K562 (cell line): ENCODE measurements around the gene KANK4. TPM values are rescaled to one million over a fixed set of nuclear protein-coding genes. Genes with fewer than 3 reads are reported as not detected.

ENCODE experiments used
- ATAC-seq: fragments of 200-7000 bp; cut with Tn5 transposase; 3 replicates; pipeline ENCODE4 v1.9.1; 2020; ENCODE audit warnings: moderate library complexity
- BruUV-seq: library from RNA; stranded (reverse); fragments of 400-500 nt; replicated peaks from 2 replicates; lab custom pipeline; 2021; lab: Mats Ljungman, UMichigan
- CTCF ChIA-PET: fragments of 300-600 bp; formaldehyde crosslinking; extraction: SDS; loops from one replicate; lab custom pipeline; 2021; ENCODE audit warnings: low intra/inter-chr PET ratio; lab: Yijun Ruan, JAX
- POLR2A ChIA-PET: fragments of 300-600, 350-650 bp; sonication (Branson Sonifier 250); formaldehyde crosslinking; extraction: SDS; loops from one replicate; lab custom pipeline; 2021; ENCODE audit warnings: antibody characterized with exemption, inconsistent platforms; lab: Yijun Ruan, JAX
- DNase-seq, 4 experiments: peaks; one replicate each; pipeline versions ENCODE4 v3.0.0 to v3.0.0-alpha.2; 2011 to 2018; ENCODE audit warnings: low spot score in 3 of 4, mixed read lengths in 3 of 4; ENCODE audit errors: extremely low read depth in 1 of 4
- FAIRE-seq: peaks from 2 replicates; lab custom pipeline; 2011; peaks lifted over from hg19 to GRCh38; lab: Jason Lieb, UNC
- H2AFZ ChIP-seq: 2 replicates; pipeline ENCODE4 v1.6.0; 2011; ENCODE audit warnings: low read depth, low read length, control low read depth, inconsistent platforms
- H3K27ac ChIP-seq: fragments of 200-600 bp; 3 replicates; pipeline ENCODE4 v1.8.0; 2011; ENCODE audit warnings: low read depth, mild to moderate bottlenecking, control low read depth, inconsistent platforms, low read length, moderate library complexity, mixed read lengths; ENCODE audit errors: extremely low read depth
- H3K27me3 ChIP-seq, 2 experiments: fragments of 300-600 bp in 1 of 2; 2 replicates in 1 of 2; 3 replicates in 1 of 2; pipeline versions ENCODE4 v1.6.0 to v1.8.0; 2011; ENCODE audit warnings: inconsistent platforms in 2 of 2, low read length in 2 of 2, mild to moderate bottlenecking in 1 of 2, mixed read lengths in 1 of 2, moderate library complexity in 1 of 2; ENCODE audit not compliant: control insufficient read depth in 2 of 2, insufficient read depth in 2 of 2
- H3K36me3 ChIP-seq: fragments of 300-600 bp; 3 replicates; pipeline ENCODE4 v1.8.0; 2011; ENCODE audit warnings: mild to moderate bottlenecking, low read length, inconsistent platforms; ENCODE audit not compliant: control insufficient read depth, insufficient read depth
- H3K4me1 ChIP-seq, 2 experiments: fragments of 200-600 bp in 1 of 2; replicated peaks in 1 of 2; 2 replicates in 1 of 2; 3 replicates in 1 of 2; pipeline versions ENCODE4 v1.5.1 to v1.8.0; 2011; ENCODE audit warnings: inconsistent platforms in 2 of 2, low read length in 2 of 2, mild to moderate bottlenecking in 1 of 2, mixed read lengths in 1 of 2, moderate library complexity in 1 of 2; ENCODE audit not compliant: control insufficient read depth in 2 of 2, insufficient read depth in 2 of 2
- H3K4me2 ChIP-seq: 2 replicates; pipeline ENCODE4 v1.6.1; 2011; ENCODE audit warnings: low read length, control low read depth, inconsistent platforms, mixed read lengths; ENCODE audit not compliant: insufficient read depth
- H3K4me3 ChIP-seq: fragments of 200-600 bp; sonication (generic), shearing (Covaris generic); 2 replicates; pipeline ENCODE4 v1.5.1; 2016; ENCODE audit warnings: control low read depth, inconsistent platforms
- H3K79me2 ChIP-seq: fragments of 200-600 bp; 3 replicates; pipeline ENCODE4 v1.8.0; 2011; ENCODE audit warnings: low read length, inconsistent platforms; ENCODE audit not compliant: control insufficient read depth, insufficient read depth
- H3K9ac ChIP-seq, 2 experiments: 2 replicates each; pipeline versions ENCODE4 v1.6.0 to v1.6.1; 2011; ENCODE audit warnings: low read depth in 2 of 2, low read length in 2 of 2, control low read depth in 1 of 2, inconsistent platforms in 1 of 2, mild to moderate bottlenecking in 1 of 2, mixed read lengths in 1 of 2; ENCODE audit not compliant: insufficient read depth in 1 of 2
- H3K9me1 ChIP-seq: one replicate; pipeline ENCODE4 v1.6.0; 2011; ENCODE audit warnings: inconsistent platforms, mild to moderate bottlenecking, low read length, moderate library complexity; ENCODE audit not compliant: control insufficient read depth, insufficient read depth
- H3K9me3 ChIP-seq: replicated peaks from 2 replicates; pipeline ENCODE4 v1.5.1; 2011; ENCODE audit warnings: low read depth, low read length, inconsistent platforms; ENCODE audit not compliant: control insufficient read depth, insufficient read depth
- H4K20me1 ChIP-seq: replicated peaks from 2 replicates; pipeline ENCODE4 v1.6.1; 2011; ENCODE audit warnings: low read length, inconsistent platforms, mixed read lengths; ENCODE audit not compliant: control insufficient read depth, insufficient read depth
- CEBPB ChIP-seq: fragments of 450-650 bp; IDR thresholded peaks from 2 replicates; pipeline ENCODE4 v1.6.1; 2016; ENCODE audit warnings: missing genetic modification characterization, missing compliant biosample characterization
- ETS1 ChIP-seq: conservative IDR thresholded peaks from 2 replicates; pipeline ENCODE4 v1.6.1; 2011; ENCODE audit warnings: low read depth, mild to moderate bottlenecking, low read length; ENCODE audit not compliant: control insufficient read depth
- MTA3 ChIP-seq: fragments of 450-650 bp; formaldehyde crosslinking; IDR thresholded peaks from 2 replicates; pipeline ENCODE4 v1.6.1; 2017; ENCODE audit warnings: mild to moderate bottlenecking, borderline replicate concordance
- NFATC3 ChIP-seq: fragments of 450-650 bp; IDR thresholded peaks from 2 replicates; pipeline ENCODE4 v1.6.1; 2017; ENCODE audit warnings: mild to moderate bottlenecking
- NR2F6 ChIP-seq: fragments of 450-650 bp; formaldehyde crosslinking; IDR thresholded peaks from 2 replicates; pipeline ENCODE4 v1.4.0; 2020; ENCODE audit warnings: mild to moderate bottlenecking
- PHTF2 ChIP-seq: fragments of 250-450 bp; sonication (Bioruptor Pico); IDR thresholded peaks from 2 replicates; pipeline ENCODE4 v1.5.0; 2021; ENCODE audit warnings: mild to moderate bottlenecking
- PPARD ChIP-seq: fragments of 250-450 bp; sonication (Bioruptor Pico); IDR thresholded peaks from 2 replicates; pipeline ENCODE4 v1.8.0; 2022; ENCODE audit warnings: inconsistent platforms, mild to moderate bottlenecking, moderate library complexity
- RUNX1 ChIP-seq: sonication (generic); IDR thresholded peaks from 2 replicates; pipeline ENCODE4 v1.6.1; 2016; ENCODE audit warnings: antibody characterized with exemption, low read depth
- SRSF1 ChIP-seq: fragments of 200-400 bp; formaldehyde crosslinking; IDR thresholded peaks from 2 replicates; pipeline ENCODE4 v1.6.1; 2017; ENCODE audit warnings: mild to moderate bottlenecking, low read depth, low read length, moderate library complexity
- TAF7 ChIP-seq: fragments of 450-650 bp; IDR thresholded peaks from 2 replicates; pipeline ENCODE4 v1.6.1; 2016; ENCODE audit warnings: missing genetic modification characterization, missing compliant biosample characterization
- TRIM25 ChIP-seq: fragments of 450-650 bp; IDR thresholded peaks from 2 replicates; pipeline ENCODE4 v1.7.0; 2016; ENCODE audit warnings: borderline replicate concordance
- ZNF212 ChIP-seq: fragments of 450-650 bp; formaldehyde crosslinking; IDR thresholded peaks from 2 replicates; pipeline ENCODE4 v1.4.0; 2020; ENCODE audit warnings: mild to moderate bottlenecking
- ZNF347 ChIP-seq: fragments of 450-650 bp; formaldehyde crosslinking; IDR thresholded peaks from 2 replicates; pipeline ENCODE4 v1.4.0; 2020; ENCODE audit warnings: low read depth, mild to moderate bottlenecking, moderate library complexity
- WGBS: fragments of 100-300 bp; shearing (Covaris generic); methylation state at CpG from one replicate; pipeline ENCODE4 v1.1.6; 2016; ENCODE audit warnings: low coverage, mixed read lengths; ENCODE audit not compliant: insufficient coverage; ENCODE audit errors: missing lambda C conversion rate; 5-methylcytosine and 5-hydroxymethylcytosine counted together
- in situ Hi-C: fragments of 300-500 bp; cut with MboI; formaldehyde crosslinking; loops from 4 replicates; pipeline ENCODE4 v1.15.0; 2018; ENCODE audit warnings: inconsistent platforms, mixed read lengths
- intact Hi-C: fragments of 100-400 bp; cut with micrococcal nuclease; formaldehyde crosslinking; loops from 2 replicates; pipeline ENCODE4 v1.14.2; 2022
- polyA plus RNA-seq, 8 experiments: library from polyadenylated mRNA; depleted of rRNA in 4 of 8; stranded (reverse) in 5 of 8; unstranded in 3 of 8; fragments of >200 nt; fragmentation: Nextera tagmentation in 2 of 8; fragmentation: Illumina TruSeq in 1 of 8; extraction: Ambion mirVana in 2 of 8; extraction: Trizol in 1 of 8; gene quantifications; 2 replicates each; pipeline versions ENCODE4 v1.2.1 to v1.2.3, GENCODE V29; 2011 to 2014; ENCODE audit warnings: inconsistent platforms in 1 of 8, missing spikeins in 1 of 8
- total RNA-seq, 7 experiments: library from RNA; depleted of rRNA in 6 of 7; stranded (reverse); fragments of >200 nt in 6 of 7; fragmentation: Illumina TruSeq in 2 of 7; extraction: Trizol in 2 of 7; gene quantifications; 2 replicates each; pipeline versions ENCODE4 v1.2.1 to v1.2.3, GENCODE V29; 2011 to 2021; ENCODE audit warnings: low replicate concordance in 1 of 7
- TF ChIP-seq, protein P1 (sequence below): sonication (generic); formaldehyde crosslinking; IDR thresholded peaks from 2 replicates; pipeline ENCODE4 v1.8.0; 2022; ENCODE audit warnings: mild to moderate bottlenecking, missing genetic modification reagents
- TF ChIP-seq, protein P2 (sequence below), 2 experiments: fragments of 450-650 bp in 1 of 2; sonication (generic) in 1 of 2; formaldehyde crosslinking in 1 of 2; IDR thresholded peaks in 1 of 2; conservative IDR thresholded peaks in 1 of 2; 2 replicates each; pipeline versions ENCODE4 v1.6.1 to v1.8.1; 2016 to 2023; ENCODE audit warnings: mild to moderate bottlenecking in 2 of 2, moderate library complexity in 2 of 2, inconsistent platforms in 1 of 2, missing genetic modification reagents in 1 of 2

Gene KANK4
- total and polyA plus RNA-seq, 9 of the 15 experiments (the other 6 are each of a cell fraction or from before 2014, with no cell fraction given): not detected

DNA sequence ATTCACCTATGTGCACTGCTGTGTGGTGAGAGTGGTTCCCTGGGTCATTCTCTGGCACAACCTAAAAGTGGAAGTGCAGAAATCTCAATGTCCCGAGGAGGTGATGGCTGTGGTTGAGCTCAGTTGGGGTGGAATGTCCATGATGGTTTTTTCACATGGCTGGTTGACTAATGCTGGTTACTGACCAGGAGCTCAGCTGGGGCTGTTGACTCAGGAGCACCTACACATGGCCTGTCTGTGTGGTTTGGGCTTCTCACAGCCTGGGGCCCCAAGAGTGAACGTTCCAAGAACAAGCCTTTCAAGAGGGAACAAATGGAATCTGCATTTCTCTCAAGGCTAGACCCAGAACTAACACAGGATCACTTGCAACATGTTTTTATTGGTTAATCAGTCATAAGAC, 6.4 kb upstream of the KANK4 start:
- H3K9ac ChIP-seq: no peak overlapping the region
- H3K79me2 ChIP-seq: no peaks in the 10 kb centered on the region
- FAIRE-seq: no peak
- H2AFZ ChIP-seq: no peak overlapping the region
- H3K27me3 ChIP-seq: peaks cover 6 to 26% of the 10 kb centered on the region in 2 experiments; a peak in 3 of 5 replicates
- BruUV-seq: no TSS peak
- no peak for ATAC-seq
- WGBS: 0% methylated on average over 1 of the region's 2 CpGs
- in situ Hi-C loops: no loop called here
- no peaks in the 10 kb centered on the region for H3K9me3 ChIP-seq
- no peaks in the 10 kb centered on the region for H3K9me1 ChIP-seq
- ChIA-PET POLR2A (no interaction called here), CTCF (no interaction called here)
- no peak overlapping the region for H3K27ac ChIP-seq
- H4K20me1 ChIP-seq: no peaks in the 10 kb centered on the region
- H3K36me3 ChIP-seq: no peaks in the 10 kb centered on the region
- H3K4me2 ChIP-seq: no peak overlapping the region
- H3K4me1 ChIP-seq: 0 out of 5 replicates have a peak, but pooled peaks cover 0 to 6% of the 10 kb centered on the region in 2 experiments
- no peak overlapping the region for H3K4me3 ChIP-seq
- intact Hi-C loops: no loop called here
- DNase-seq: no peak
- TF ChIP-seq NFATC3: no peak
- no peak for TF ChIP-seq TAF7 (tag)
- no peak for TF ChIP-seq TRIM25
- TF ChIP-seq MTA3: no peak
- TF ChIP-seq ZNF212 (CRISPR knock-in tag): no peak
- TF ChIP-seq, protein P1, sequence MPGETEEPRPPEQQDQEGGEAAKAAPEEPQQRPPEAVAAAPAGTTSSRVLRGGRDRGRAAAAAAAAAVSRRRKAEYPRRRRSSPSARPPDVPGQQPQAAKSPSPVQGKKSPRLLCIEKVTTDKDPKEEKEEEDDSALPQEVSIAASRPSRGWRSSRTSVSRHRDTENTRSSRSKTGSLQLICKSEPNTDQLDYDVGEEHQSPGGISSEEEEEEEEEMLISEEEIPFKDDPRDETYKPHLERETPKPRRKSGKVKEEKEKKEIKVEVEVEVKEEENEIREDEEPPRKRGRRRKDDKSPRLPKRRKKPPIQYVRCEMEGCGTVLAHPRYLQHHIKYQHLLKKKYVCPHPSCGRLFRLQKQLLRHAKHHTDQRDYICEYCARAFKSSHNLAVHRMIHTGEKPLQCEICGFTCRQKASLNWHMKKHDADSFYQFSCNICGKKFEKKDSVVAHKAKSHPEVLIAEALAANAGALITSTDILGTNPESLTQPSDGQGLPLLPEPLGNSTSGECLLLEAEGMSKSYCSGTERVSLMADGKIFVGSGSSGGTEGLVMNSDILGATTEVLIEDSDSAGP (CRISPR knock-in tag): no peak
- no peak for TF ChIP-seq CEBPB (tag)
- no peak for TF ChIP-seq RUNX1
- no peak for TF ChIP-seq NR2F6 (CRISPR knock-in tag)
- no peak for TF ChIP-seq PHTF2 (CRISPR knock-in tag)
- TF ChIP-seq, protein P2, sequence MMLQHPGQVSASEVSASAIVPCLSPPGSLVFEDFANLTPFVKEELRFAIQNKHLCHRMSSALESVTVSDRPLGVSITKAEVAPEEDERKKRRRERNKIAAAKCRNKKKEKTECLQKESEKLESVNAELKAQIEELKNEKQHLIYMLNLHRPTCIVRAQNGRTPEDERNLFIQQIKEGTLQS (IDR thresholded peaks at IDR 0.05): no peak
- TF ChIP-seq, protein P2 (CRISPR knock-in tag; conservative IDR thresholded peaks at IDR 0.05): no peak
- TF ChIP-seq ETS1: no peak
- no peak for TF ChIP-seq ZNF347
- no peak for TF ChIP-seq PPARD (CRISPR knock-in tag)
- no peak for TF ChIP-seq SRSF1
